Ectodermal cell (in vitro differentiated cells): ENCODE measurements around the gene KLHL26.
A peak's percentile ranks its signal among the peaks of the same experiment; 100 is the strongest.
"Not testable (repeated sequence)": the region's sequence is repeated elsewhere in the genome, so short reads cannot be mapped to it uniquely, and the experiment has no call there.

Experiments
- H3K27ac ChIP-seq: 2 replicates; pipeline ENCODE4 v1.7.0; 2013; ENCODE audit warnings: mild to moderate bottlenecking, low read depth, low read length; ENCODE audit not compliant: insufficient read depth, poor library complexity, severe bottlenecking
- H3K27me3 ChIP-seq: 2 replicates; pipeline ENCODE4 v1.7.0; 2013; ENCODE audit warnings: mild to moderate bottlenecking, low read length; ENCODE audit not compliant: insufficient read depth, control insufficient read depth, poor library complexity, severe bottlenecking
- H3K36me3 ChIP-seq: one replicate; pipeline ENCODE4 v1.7.0; 2013; ENCODE audit warnings: low read length; ENCODE audit not compliant: control insufficient read depth, insufficient read depth
- H3K4me1 ChIP-seq: one replicate; pipeline ENCODE4 v1.7.0; 2013; ENCODE audit warnings: low read length; ENCODE audit not compliant: control insufficient read depth, insufficient read depth
- H3K4me3 ChIP-seq: 2 replicates; pipeline ENCODE4 v1.7.0; 2013; ENCODE audit warnings: low read depth, low read length, control low read depth; ENCODE audit not compliant: insufficient read depth
- H3K9me3 ChIP-seq: 2 replicates; pipeline ENCODE4 v1.7.0; 2013; ENCODE audit warnings: mild to moderate bottlenecking, low read length, moderate library complexity; ENCODE audit not compliant: control insufficient read depth
- WGBS, 2 experiments: methylation state at CpG; one replicate each; pipeline ENCODE4 v1.1.7; 2013; ENCODE audit warnings: missing lambda C conversion rate in 2 of 2; 5-methylcytosine and 5-hydroxymethylcytosine counted together

KLHL26 gene

GRCh38 chr19:18674616-18675015 is 37.8 kb downstream of the KLHL26 start:
- Histone ChIP-seq H3K27me3 (no peaks in the 10 kb centered on the region), H3K4me3 (no peak overlapping the region), H3K9me3 (no peaks in the 10 kb centered on the region), H3K36me3 (no peaks in the 10 kb centered on the region), H3K4me1 (peaks cover 13% of the 10 kb centered on the region), H3K27ac (no peak overlapping the region)
- 94% methylated on average over 11 of the region's 11 CpGs for WGBS, 2 experiments

GRCh38 chr19:18675779-18676178 is 39.0 kb downstream of the KLHL26 start:
- no peak overlapping the region for H3K4me3 ChIP-seq
- H3K36me3 ChIP-seq: no peaks in the 10 kb centered on the region
- WGBS, 2 experiments: 71 to 72% methylated on average over 5 of the region's 5 CpGs
- peaks cover 13% of the 10 kb centered on the region for H3K4me1 ChIP-seq
- H3K27me3 ChIP-seq: no peaks in the 10 kb centered on the region
- no peaks in the 10 kb centered on the region for H3K9me3 ChIP-seq
- no peak overlapping the region for H3K27ac ChIP-seq

- 90 to 91% methylated on average over 7 of the region's 7 CpGs for WGBS, 2 experiments
- Histone ChIP-seq H3K4me1 (peaks cover 13% of the 10 kb centered on the region), H3K36me3 (no peaks in the 10 kb centered on the region), H3K4me3 (no peak overlapping the region), H3K9me3 (no peaks in the 10 kb centered on the region), H3K27me3 (no peaks in the 10 kb centered on the region), H3K27ac (no peak overlapping the region)
Measured at GRCh38 chr19:18676692-18677091, 39.9 kb downstream of the KLHL26 start.

GRCh38 chr19:18677156-18677555 is 40.3 kb downstream of the KLHL26 start:
- no peak overlapping the region for H3K27ac ChIP-seq
- H3K27me3 ChIP-seq: no peaks in the 10 kb centered on the region
- H3K36me3 ChIP-seq: no peaks in the 10 kb centered on the region
- no peaks in the 10 kb centered on the region for H3K9me3 ChIP-seq
- H3K4me3 ChIP-seq: no peak overlapping the region
- 89 to 90% methylated on average over 13 of the region's 13 CpGs for WGBS, 2 experiments
- peaks cover 13% of the 10 kb centered on the region for H3K4me1 ChIP-seq

- not testable (repeated sequence) for H3K27ac ChIP-seq, H3K4me3 ChIP-seq, H3K9me3 ChIP-seq, H3K27me3 ChIP-seq, H3K36me3 ChIP-seq
- H3K4me1 ChIP-seq: peaks cover 22% of the 10 kb centered on the region
- 82 to 88% methylated on average over 1 of the region's 1 CpG for WGBS, 2 experiments
Measured at GRCh38 chr19:18680148-18680547, 43.3 kb downstream of the KLHL26 start.

- Histone ChIP-seq H3K4me3 (peak overlapping the region; percentile 55), H3K27ac (no peak overlapping the region), H3K27me3 (no peaks in the 10 kb centered on the region), H3K4me1 (peaks cover 14% of the 10 kb centered on the region), H3K9me3 (no peaks in the 10 kb centered on the region), H3K36me3 (no peaks in the 10 kb centered on the region)
- 75 to 76% methylated on average over 8 of the region's 8 CpGs for WGBS, 2 experiments
Measured at GRCh38 chr19:18682807-18683108, 45.9 kb downstream of the KLHL26 start.

- no peaks in the 10 kb centered on the region for H3K9me3 ChIP-seq
- peak within 1 kb of the TSS; percentile 48 for H3K27ac ChIP-seq
- H3K27me3 ChIP-seq: no peaks in the 10 kb centered on the region
- H3K4me3 ChIP-seq: peak within 1 kb of the TSS; percentile 55
- WGBS, 2 experiments: 2% methylated on average over 87 to 93 of the region's 93 CpGs
- peaks cover 9% of the 10 kb centered on the region for H3K4me1 ChIP-seq
- H3K36me3 ChIP-seq: no peaks in the 10 kb centered on the region
Measured at GRCh38 chr19:18683109-18683957, 46.5 kb downstream of the KLHL26 start, which contains the start of gene CRTC1. CRTC1 (plus strand) TSS chr19:18683680; CDS start chr19:18683703, 23 bp downstream.

GRCh38 chr19:18683958-18684641 is 47.3 kb downstream of the KLHL26 start:
- H3K9me3 ChIP-seq: no peaks in the 10 kb centered on the region
- peak overlapping the region; percentile 55 for H3K4me3 ChIP-seq
- WGBS, 2 experiments: 25 to 27% methylated on average over 16 of the region's 16 CpGs
- no peaks in the 10 kb centered on the region for H3K36me3 ChIP-seq
- no peaks in the 10 kb centered on the region for H3K27me3 ChIP-seq
- peaks cover 9% of the 10 kb centered on the region for H3K4me1 ChIP-seq
- H3K27ac ChIP-seq: no peak overlapping the region

- Histone ChIP-seq H3K4me3 (peak overlapping the region; percentile 55), H3K27me3 (no peaks in the 10 kb centered on the region), H3K9me3 (no peaks in the 10 kb centered on the region), H3K36me3 (no peaks in the 10 kb centered on the region), H3K27ac (no peak overlapping the region), H3K4me1 (peaks cover 9% of the 10 kb centered on the region)
- WGBS, 2 experiments: 88 to 92% methylated on average over 3 of the region's 3 CpGs
Measured at GRCh38 chr19:18684642-18684993, 47.8 kb downstream of the KLHL26 start.

GRCh38 chr19:18685597-18686190 is 48.9 kb downstream of the KLHL26 start:
- Histone ChIP-seq H3K27me3 (no peaks in the 10 kb centered on the region), H3K9me3 (no peaks in the 10 kb centered on the region), H3K36me3 (no peaks in the 10 kb centered on the region), H3K4me3 (no peak overlapping the region), H3K27ac (no peak overlapping the region), H3K4me1 (peaks cover 9% of the 10 kb centered on the region)
- WGBS, 2 experiments: 95 to 97% methylated on average over 4 to 5 of the region's 5 CpGs
